Measurements from ENCODE around the gene PABPN1L.

DNA sequence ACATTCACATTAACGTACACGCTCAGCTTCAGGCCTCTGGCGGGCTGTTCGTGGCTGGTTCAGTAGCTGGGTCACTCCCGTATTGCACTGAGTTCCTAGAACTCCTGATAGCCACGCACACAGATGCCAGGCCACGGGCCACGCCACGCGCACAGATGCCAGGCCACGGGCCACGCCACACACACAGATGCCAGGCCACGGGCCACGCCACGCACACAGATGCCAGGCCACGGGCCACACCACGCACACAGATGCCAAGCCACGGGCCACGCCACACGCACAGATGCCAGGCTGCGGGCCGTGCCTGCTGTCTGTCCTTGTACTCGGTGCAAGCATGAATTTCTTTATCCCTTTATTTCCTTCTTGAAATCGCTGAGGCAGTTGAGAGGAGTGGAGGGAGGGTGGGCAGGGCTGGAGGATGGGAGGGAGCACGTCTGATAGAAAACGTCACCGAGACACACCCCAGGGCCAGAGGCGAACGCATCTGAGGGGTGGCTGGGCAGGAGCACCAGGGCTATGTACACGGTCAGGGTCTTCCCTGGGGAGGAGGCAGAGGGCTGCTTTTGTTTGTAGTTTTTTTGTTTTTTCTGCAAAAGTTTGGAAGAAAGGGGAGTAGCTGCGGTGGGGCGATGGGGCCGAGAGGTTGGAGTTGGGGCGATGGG, 8.6 kb upstream of the PABPN1L start:
- no peak for TF ChIP-seq ZNF274 (IDR thresholded peaks at IDR 0.05; ENCODE audit: low read depth, low read length)
- TF ChIP-seq YY1 (IDR thresholded peaks at IDR 0.05; ENCODE audit: insufficient read depth, insufficient read length) = no peak
